HG03064 (cell line): Measurements from ENCODE around the gene UAP1.

Source experiments
- ATAC-seq: cut with Tn5 transposase; IDR thresholded peaks from one replicate; pipeline ENCODE4 v1.9.1; 2021; ENCODE audit warnings: low read depth; ENCODE audit not compliant: unreplicated experiment

Gene UAP1

DNA sequence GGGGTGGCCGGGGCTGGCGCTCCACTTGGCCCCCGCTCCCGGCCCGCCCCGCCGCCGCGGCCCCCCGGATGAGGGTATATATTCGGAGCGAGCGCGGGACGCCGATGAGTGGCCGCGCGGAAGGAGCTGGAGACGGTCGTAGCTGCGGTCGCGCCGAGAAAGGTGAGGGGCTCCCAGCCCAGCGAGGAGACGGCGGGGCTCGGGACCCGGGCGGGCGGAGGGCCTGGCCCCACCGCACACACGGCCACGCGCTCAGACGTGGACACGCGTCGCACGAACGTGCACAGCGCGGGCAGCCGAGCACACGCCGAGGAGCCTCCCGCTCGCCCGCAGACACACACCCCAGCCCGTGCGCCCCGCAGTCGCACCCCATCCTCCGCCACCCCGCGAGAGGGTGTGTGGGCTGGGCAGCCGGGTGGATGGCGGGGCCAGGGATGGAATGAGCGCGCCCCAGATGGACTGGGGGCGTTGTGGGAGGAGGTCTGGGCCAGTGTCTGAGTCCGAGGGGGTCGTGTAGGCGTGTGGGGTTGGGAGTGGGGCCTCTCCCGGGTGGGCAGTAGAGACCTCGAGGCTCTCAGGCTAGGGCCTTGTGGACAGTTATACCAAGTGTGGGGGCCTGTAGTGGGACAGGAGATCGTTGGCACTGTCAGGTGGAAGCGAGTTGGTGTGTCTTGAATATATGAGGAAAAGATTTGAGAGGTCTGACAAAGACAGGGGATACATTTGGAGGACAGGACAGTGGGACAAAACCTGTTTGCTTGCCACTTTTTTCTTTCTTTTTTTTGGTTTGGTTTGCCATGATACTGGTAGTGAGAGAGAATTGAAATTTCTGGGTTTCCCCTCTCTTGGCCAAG, at the start of gene UAP1:
UAP1 (plus strand) TSS at position 107 of the 854 bp plus-strand sequence. CDS start 4,347 bp downstream, outside the sequence.
- peak; percentile 38 for ATAC-seq

DNA sequence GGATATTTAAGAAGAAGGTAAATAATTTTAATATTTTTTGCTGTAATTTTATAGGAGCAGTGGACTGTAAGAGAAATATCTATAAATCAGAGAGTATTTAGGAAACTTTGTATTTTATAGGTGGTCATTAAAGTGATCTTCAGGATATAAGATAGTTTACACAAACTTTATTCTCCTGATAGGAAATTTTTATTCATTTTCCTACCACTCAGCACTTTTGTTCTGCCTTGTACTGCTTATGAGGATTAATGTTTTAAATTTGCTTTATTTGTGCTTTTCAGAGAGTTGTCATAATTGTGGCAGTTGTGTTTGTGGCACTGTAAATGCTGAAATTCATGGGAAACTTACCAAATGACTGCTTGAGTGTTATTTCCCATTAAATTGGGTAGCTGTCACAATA, 34.2 kb upstream of the UAP1 start:
- ATAC-seq = no peak

DNA sequence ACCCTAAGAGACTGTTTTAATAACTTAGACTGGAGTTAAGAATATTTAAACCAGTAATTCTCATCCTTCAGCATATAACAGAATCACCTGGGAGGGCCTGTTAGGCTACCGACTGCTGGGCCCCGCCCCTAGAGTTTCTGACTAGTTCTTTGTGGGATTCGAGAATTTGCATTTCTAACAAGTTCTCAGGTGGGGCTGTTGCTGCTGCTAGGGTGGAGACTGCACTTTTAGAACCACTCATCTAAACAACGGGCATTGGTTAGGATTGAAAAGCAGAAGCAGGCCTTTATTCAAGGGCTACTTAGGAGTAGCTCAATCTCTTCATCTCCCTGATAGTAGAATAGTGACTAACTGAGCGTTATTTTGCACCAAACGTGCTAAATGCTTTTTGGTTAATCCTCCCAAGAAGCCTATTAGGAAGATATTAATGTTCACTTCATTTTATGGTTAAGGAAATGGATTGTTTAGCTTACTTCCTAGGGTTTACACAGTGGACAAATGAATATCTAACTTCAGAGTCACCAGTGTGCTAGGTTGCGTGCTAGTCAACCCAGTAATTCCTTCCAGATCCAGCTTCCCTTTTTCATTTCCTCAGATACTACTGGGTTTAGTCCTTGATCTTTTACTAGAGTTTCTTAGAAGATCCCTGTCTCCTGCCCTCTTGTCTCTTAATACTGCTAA, 31.1 kb upstream of the UAP1 start:
- ATAC-seq = peak; percentile 74

DNA sequence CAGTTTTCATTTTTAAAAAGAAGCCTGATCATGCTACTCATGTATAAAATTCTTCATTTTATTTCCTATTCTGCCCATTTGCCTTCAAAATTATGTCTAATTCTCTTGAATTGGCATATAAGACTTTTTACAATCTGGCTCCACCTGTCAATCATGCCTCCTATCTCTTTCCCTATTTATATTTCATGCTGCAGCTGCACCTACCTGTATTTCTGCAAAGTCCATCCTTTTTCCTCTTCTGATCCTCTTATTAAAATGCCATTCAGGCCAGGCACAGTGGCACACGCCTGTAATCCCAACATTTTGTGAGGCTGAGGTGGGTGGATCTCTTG, 30.6 kb upstream of the UAP1 start:
- no peak for ATAC-seq

DNA sequence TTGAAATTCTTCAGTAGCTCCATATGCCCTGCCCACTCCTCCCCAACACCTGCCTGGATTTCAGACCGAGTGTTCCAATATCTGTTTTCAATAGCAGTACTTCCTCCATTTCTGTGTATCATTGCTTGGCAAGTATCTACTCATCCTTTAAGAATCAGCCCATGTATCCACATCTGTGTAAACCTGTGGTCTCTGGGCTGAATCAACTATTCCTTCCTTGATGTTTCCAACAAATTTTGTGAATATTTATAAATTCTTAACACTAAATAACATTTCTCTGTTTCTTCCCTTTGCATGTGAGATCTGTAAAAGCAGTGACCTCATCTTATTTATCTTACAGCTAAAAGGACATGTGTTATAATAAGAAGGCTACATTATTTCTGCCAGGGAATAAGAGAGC, 26.0 kb upstream of the UAP1 start:
- ATAC-seq = no peak

DNA sequence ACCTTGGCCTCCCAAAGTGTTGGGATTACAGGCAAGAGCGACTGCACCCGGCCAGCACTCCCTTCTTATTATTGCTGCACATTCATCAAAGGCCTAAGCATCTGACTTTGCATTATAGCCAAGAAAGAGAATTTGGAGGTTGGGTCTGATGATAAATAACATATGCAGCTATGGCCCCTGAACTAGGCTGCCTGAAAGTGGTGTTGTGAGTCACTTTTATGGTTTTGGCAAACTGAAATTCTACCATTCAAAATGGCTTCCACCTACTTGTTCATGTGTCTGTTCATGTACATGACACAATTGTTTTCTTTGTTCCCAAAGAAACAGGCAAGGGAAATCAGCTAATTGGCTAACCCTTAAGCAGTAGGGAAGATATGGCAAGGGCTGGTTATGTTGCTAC, 25.0 kb upstream of the UAP1 start:
- no peak for ATAC-seq

DNA sequence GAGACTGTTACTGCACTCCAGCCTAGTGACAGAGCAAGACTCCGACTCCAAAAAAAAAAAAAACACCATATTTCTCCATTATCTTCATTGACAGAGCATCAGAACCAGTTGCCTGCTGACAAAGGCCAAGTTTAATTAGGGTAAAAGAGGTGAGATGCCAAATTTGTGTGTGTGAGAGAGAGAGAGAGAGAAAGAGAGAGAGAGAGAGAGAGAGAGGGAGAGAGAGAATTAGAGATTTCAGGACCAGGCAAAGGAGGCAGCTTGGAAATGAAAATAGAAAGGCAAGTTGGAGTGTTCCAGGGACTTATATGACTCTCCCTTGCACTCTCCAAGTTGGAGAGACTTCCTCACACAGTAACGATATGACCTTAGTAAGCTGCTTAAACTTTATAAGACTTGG, 24.3 kb upstream of the UAP1 start:
- ATAC-seq = no peak

DNA sequence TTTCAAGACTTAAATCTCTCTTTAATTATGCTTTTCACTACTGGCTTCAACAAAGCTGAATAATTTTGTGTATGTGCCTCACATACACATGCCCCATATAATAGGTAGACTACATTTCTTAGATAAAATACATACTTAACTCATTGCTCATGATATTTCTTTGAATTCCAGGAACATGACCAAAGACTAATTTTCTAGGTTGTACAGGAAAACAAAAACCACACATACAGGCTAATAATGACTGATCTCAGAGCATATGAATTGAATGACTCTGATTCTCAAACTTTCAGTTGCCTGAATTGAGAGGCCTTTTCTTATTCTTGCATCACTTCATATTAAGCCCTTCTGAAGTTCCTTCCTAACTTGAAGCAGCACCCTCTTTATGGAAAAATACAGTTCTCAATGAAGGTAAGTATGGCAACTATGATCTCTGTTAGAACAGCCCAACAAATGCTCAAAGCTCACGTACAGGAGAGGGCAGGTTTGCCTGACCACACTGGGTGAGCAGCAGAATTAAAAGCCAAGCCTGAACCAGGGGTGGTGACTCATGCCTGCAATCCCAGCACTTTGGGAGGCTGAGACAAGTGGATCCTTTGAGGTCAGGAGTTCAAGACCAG, 22.6 kb upstream of the UAP1 start:
- ATAC-seq = no peak

DNA sequence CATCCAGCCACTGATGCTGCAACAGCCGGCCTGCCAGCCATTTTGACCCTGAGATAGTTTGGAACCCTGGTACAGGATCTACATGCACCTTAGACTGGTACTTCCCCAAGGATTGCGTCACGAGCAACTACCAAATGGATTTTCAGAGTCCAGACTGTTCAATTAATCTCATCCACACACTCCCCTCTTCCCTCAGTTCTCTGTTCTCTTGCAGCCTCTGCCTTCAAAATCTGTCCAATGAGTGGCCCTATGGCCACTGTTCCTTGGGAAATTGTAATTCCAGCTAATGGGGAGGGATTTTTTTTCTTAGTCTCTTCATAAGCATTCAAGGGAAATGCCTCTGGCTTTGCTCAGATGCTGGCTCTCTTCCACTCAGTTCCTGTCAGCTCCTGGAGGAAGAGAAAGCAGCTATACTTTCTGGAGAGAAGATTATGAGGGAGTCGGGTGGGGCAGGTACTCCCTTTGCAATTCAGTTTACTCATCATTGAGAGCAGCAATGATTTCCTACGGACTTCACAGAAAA, 19.8 kb upstream of the UAP1 start:
- no peak for ATAC-seq

DNA sequence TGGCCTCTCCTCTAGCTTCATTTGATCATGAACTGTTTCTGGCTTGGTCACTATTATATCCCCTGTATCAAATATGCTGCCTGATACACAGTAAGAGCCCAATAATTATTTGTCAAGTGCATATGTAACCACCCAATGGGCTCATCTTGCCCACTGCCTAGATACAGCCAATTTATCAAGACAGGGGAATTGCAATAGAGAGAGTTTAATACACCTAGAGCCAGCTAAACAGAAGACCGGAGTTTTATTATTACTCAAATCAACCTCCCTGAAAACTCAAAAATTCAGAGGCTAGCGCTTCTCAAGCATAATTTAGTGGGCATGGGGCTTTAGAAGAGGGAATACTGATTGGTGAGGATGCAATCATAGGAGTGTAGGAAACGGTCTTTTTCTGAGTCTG, 18.3 kb upstream of the UAP1 start:
- no peak for ATAC-seq

DNA sequence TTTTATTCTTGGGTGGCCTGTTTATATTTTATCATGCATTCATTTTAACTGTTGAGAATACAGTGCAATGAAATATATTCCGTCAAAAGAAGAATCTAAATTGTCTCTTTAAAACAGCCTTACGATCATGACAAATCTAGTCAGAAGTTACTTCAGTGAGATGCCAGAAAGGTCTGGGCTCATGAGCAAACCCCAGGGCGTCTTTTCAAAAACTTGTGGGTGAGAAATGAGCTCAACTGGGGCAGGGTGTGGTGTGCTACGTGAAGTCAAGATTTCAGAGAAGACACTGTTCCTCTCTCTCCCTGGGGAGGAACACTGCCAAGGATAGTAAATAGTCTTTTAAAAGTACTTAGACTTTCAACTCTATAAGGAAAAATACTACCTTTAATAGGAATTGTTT, 13.4 kb upstream of the UAP1 start:
- no peak for ATAC-seq

DNA sequence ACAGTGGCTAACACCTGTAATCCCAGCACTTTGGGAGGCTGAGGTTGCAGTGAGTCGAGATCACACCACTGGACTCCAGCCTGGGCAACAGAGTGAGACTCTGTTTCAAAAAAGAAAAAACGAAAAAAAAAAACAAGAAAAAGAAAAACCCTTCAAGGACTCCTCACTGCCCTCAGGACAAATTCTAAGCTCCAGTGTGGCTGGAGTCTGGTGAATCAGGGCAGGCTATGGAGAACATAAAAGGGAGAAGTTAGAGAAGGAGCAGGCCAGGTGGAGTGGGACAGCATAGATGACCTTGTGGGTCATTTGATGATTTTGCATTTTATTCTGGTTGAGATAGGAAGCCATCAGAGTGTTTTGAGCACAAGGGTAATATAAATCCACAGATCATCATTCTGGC, 12.5 kb upstream of the UAP1 start:
- ATAC-seq = no peak

DNA sequence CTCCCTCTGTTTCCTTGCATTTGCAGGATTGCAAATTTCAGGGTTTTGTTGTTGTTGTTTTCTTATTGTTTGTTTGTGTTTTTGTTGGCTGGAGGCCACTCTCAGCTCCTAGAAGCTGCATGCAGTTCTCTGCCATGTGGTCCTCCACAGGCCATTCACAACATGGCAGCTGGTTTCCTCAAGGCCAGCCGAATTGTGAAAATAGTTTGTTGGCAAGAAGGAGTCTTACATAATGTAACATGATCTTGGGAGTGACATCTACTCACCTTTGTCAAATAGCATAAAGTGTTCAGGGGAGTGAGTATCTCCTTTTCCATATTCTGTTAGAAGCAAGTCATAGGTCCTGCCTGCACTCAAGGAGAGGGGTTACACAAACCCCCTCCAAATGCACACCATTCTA, 10.6 kb upstream of the UAP1 start:
- no peak for ATAC-seq

DNA sequence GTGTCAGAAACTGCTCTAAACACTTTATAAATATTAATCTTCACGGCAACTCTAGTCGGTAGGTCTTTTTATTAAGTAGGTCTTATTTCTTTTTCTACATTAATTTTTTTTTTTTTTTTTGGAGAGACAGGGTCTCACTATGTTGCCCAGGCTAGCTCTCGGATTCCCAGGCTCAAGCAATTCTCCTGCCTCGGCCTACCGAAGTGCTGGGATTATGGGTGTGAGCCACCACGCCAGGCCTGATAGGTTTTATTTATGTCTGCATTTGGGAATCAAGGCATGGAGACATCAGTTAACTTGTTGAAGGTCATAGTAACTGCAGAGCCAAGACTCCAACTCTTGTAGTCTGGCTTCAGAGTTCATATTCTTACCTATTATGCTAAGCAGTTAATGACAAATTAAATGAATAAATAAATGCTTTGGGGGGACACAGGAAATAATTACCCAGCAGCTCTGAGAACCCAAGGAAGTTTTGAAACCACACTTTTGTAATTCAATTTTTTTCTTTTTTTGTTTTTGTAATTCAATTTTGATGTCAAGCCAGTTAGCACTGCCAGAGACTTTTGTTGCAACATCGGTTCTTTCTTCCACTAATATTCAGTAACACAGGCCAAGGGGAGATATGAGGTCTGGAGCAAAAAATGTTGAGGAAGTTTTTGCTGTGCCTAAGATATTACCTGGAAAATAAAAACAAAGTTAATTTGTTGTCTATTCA, 9.4 kb upstream of the UAP1 start:
- ATAC-seq = no peak

DNA sequence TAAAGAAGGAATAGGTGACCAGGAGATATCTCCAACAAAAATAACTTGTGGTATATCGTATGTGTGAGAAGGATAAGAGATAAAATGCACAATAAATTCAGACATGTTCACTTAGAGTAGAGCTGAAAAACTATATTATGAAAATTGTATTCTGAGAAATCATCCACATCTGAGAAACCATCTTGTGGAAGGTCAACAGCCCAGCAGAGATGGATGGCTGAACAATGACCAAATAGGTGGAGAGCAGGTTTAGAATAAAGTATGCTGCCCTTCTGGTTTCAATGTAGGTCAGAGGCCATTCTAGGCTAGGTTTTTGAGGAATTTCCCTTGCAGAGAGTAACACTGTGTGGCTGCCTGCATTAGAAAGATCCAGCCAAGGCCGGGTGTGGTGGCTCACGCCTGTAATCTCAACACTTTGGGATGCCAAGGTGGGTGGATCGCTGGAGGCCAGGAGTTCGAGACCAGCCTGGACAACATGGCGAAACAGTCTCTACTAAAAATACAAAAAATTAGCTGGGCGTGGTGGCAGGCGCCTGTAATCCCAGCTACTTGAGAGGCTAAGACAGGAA, 8.8 kb upstream of the UAP1 start:
- ATAC-seq = no peak

DNA sequence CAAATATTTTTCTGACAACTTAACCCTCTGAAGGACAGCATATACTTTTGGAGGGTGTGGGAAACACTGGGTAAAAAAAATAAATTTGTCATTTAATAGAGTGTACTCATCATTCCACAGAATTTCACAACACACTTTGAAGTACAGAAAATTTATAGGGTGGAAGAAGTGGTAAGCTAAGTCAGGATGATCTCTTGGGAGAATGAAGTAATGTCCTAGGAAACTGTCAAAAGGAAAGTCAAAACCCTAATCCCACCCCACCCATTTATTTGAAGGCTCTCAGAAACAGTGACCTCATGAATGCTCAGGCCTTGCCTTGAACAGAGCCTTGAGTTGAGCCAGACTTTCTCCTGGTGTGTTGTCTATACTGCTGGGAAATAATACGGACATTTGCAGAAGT, 7.3 kb upstream of the UAP1 start:
- ATAC-seq = no peak

DNA sequence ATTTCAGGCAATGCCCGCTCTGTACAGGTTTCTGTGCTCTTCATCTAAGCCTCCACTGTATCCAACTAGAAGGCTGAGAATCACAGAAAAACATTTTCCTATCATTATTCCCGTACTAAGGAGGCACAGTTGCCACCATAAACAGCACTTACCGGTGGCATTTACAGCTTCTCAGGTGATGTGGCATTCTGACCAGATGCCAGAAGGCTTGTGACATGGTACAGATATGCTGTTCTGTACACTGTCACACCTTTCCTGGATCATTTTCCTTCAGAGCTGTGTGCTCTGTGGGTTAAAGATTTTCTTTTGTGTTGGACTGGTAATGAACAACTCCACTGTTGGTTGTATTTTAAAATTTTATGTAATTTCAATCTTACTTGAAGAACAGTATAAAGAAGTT, 4.0 kb upstream of the UAP1 start:
- no peak for ATAC-seq

DNA sequence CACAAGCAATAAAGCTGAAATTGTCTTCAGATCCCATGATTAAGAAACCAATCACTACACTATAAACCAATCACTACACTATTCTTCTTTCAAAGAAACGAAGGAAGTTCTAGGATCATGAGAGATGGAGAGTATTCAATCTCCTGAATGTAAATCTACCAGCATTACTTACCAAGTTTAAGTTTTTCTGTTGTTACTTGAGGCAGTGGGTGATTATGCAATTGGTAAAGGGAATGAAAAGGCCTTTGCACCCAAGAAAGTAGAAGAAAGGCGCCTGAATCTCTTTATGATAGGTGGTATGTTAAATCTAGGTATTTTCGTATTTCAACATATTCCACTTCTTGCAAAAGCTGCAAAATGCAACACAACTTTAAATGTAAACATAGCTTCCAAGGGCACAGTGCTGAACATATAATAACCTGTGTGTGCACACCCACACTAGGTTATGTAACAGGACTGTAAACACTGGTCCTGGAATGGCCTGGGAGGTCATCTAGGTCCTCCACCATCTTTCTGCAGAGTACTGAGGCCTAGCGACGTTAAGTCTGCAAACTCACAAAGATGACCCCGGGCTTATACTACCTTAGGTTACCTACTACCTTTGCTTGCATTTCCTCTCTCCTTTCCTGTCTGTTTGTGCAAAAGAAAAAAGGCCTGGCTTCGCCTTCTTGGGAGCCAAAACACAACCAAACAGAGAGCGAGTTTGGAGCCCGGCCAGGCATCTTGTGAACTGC, 1.1 kb upstream of the UAP1 start:
- ATAC-seq = no peak

DNA sequence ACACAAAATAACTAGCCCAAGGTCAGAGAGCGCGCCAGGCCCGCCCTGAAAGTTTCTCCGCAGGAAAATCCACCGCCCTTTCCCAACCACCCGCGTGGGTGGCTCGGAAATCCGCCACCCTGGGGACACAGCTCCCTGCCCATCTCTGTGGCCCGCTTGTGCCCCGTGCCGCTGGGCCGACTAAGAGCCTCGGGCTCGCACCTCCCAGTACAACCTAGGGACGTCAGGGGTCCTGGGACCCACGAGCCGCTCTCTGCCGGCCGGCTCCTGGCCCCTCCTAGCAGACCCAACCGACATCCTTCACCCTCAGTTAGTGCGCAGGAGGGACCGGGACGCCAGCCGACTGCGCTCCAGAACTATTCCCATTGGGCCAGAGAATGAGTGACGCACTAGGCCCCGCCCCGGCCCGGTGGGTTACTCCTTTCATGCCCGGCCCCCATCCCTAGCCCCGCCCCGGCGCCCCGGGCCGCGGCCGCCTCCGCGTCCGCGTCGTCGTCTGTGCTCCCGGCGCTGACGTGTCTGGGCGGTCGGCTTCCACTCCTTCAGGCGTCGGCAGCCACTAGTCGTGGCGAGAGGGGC, 396 bp upstream of the UAP1 start:
- peak; percentile 93 for ATAC-seq

DNA sequence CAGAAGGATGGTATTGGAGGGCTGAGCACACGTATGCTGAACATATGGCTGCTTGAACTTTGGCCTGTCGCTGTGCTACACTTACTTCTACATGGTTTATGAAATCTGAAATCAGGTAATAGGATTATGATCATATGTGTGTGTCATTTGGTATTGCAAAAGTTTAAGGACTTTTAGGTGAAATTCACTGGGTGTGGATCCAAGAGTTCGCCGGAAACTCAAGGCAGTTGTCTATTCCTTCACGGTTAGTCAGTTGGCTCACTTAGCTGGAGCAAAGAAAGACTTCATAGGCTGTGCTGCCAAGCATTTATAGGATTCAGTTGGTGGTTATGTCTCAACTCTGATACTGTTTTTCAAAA, 927 bp downstream of the UAP1 start:
- no peak for ATAC-seq
